ENCODE measurements around the gene DCXR. TPM values are rescaled to one million over a fixed set of nuclear protein-coding genes. Genes with fewer than 3 reads are reported as not detected.

The DCXR gene
- total and polyA plus RNA-seq, 2 donors, result 71.2 to 101 TPM

GRCh38 chr17:82036634-82037091 is 834 bp downstream of the DCXR start:
- no peak for DNase-seq (ENCODE audit: low read depth in 6 of 9, low spot score in 9 of 9)
- Histone ChIP-seq H3K27ac (ENCODE audit: low read depth in 1 of 2, low read length in 1 of 2) (peak overlapping the region in 1 of 2 donors; percentile 60), H3K4me3 (ENCODE audit: low read length in 2 of 2) (peak overlapping the region; percentile 65 to 68), H3K36me3 (ENCODE audit: control insufficient read depth in 2 of 2, insufficient read depth in 2 of 2, low read length in 1 of 2) (peaks cover 0 to 7% of the 10 kb centered on the region in 2 donors), H3K9me3 (ENCODE audit: control insufficient read depth in 2 of 2, insufficient read depth in 1 of 2, low read length in 1 of 2) (peaks cover 0 to 2% of the 10 kb centered on the region in 2 donors), H3K27me3 (ENCODE audit: control insufficient read depth in 2 of 2, insufficient read depth in 1 of 2, low read length in 1 of 2) (peaks cover 3 to 17% of the 10 kb centered on the region in 2 donors), H3K4me1 (ENCODE audit: control insufficient read depth in 2 of 2, insufficient read depth in 2 of 2, low read length in 2 of 2) (peaks cover 14 to 28% of the 10 kb centered on the region in 2 donors)
- WGBS, result 57% methylated on average over 23 of the region's 23 CpGs

GRCh38 chr17:82035956-82036633 is 1.4 kb downstream of the DCXR start:
- 97% methylated on average over 20 of the region's 20 CpGs for WGBS
- Histone ChIP-seq H3K36me3 (ENCODE audit: control insufficient read depth in 2 of 2, insufficient read depth in 2 of 2, low read length in 1 of 2) (peaks cover 0 to 7% of the 10 kb centered on the region in 2 donors), H3K4me3 (ENCODE audit: low read length in 2 of 2) (peak overlapping the region; percentile 65 to 68), H3K9me3 (ENCODE audit: control insufficient read depth in 2 of 2, insufficient read depth in 1 of 2, low read length in 1 of 2) (peaks cover 0 to 2% of the 10 kb centered on the region in 2 donors), H3K4me1 (ENCODE audit: control insufficient read depth in 2 of 2, insufficient read depth in 2 of 2, low read length in 2 of 2) (peaks cover 14 to 30% of the 10 kb centered on the region in 2 donors), H3K27me3 (ENCODE audit: control insufficient read depth in 2 of 2, insufficient read depth in 1 of 2, low read length in 1 of 2) (peaks cover 5 to 18% of the 10 kb centered on the region in 2 donors), H3K27ac (ENCODE audit: low read depth in 1 of 2, low read length in 1 of 2) (no peak overlapping the region)
- no peak for DNase-seq (ENCODE audit: low read depth in 6 of 9, low spot score in 9 of 9)

DNA sequence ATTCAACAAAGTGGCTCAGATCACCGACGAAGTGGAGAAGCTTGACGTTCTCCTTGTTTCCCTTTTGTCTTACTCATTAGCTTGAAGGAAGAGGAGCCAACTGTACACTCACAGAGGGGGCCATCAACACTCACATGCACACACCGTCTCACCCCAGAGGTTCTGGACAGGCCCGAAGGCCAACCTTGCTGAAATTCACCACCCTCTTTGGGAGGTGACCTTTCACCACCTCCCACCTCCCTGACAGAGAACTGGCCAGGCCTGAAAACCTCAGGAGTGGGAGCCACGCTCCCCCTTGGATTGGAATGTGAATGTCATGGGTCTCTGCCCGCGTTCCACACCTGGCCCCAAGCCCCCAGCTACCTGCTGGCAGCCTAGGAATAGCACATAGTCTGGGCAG is 2.0 kb downstream of the DCXR start:
- Histone ChIP-seq H3K9me3 (ENCODE audit: control insufficient read depth in 2 of 2, insufficient read depth in 1 of 2, low read length in 1 of 2) (peaks cover 0 to 2% of the 10 kb centered on the region in 2 donors), H3K27ac (ENCODE audit: low read depth in 1 of 2, low read length in 1 of 2) (no peak overlapping the region), H3K4me1 (ENCODE audit: control insufficient read depth in 2 of 2, insufficient read depth in 2 of 2, low read length in 2 of 2) (peaks cover 14 to 36% of the 10 kb centered on the region in 2 donors), H3K27me3 (ENCODE audit: control insufficient read depth in 2 of 2, insufficient read depth in 1 of 2, low read length in 1 of 2) (peaks cover 6 to 24% of the 10 kb centered on the region in 2 donors), H3K4me3 (ENCODE audit: low read length in 2 of 2) (no peak overlapping the region), H3K36me3 (ENCODE audit: control insufficient read depth in 2 of 2, insufficient read depth in 2 of 2, low read length in 1 of 2) (peaks cover 0 to 7% of the 10 kb centered on the region in 2 donors)
- no peak for DNase-seq (ENCODE audit: low read depth in 6 of 9, low spot score in 9 of 9)
- WGBS, result 97% methylated on average over 8 of the region's 8 CpGs

DNA sequence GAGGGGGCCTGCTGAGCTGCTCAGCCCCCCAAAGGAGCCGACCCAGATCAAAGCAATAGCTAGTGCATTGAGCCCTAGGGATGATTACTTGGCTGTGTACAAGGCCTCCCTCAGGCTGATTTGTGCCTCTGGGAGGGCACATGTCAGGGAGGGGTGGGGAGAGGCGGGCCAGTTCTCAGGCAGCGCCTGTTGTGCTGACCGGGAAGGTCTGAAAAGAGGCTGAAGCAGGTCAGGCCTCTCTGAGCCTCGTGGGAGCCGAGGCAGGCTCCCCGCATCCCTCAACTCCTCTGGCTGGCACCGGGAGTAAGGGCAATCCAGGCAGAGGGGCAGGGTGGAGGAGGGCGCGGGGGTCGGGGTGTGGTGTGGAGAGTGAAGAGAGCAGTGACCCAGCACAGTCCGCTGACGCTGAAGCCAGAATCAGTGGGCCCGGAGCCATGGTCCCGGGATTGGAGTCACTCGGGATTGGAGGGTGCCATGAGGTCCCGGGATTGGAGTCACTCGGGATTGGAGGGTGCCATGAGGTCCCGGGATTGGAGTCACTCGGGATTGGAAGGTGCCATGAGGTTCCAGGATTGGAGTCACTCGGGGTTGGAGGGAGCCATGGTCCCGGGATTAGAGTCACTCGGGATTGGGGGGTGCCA is 3.0 kb downstream of the DCXR start:
- peaks cover 19 to 44% of the 10 kb centered on the region in 2 donors for H3K4me1 ChIP-seq (ENCODE audit: control insufficient read depth in 2 of 2, insufficient read depth in 2 of 2, low read length in 2 of 2)
- H3K4me3 ChIP-seq (ENCODE audit: low read length in 2 of 2), result no peak overlapping the region
- DNase-seq (ENCODE audit: low read depth in 6 of 9, low spot score in 9 of 9), result no peak
- WGBS, result 96% methylated on average over 23 of the region's 23 CpGs
- H3K36me3 ChIP-seq (ENCODE audit: control insufficient read depth in 2 of 2, insufficient read depth in 2 of 2, low read length in 1 of 2), result peaks cover 0 to 7% of the 10 kb centered on the region in 2 donors
- peaks cover 6 to 31% of the 10 kb centered on the region in 2 donors for H3K27me3 ChIP-seq (ENCODE audit: control insufficient read depth in 2 of 2, insufficient read depth in 1 of 2, low read length in 1 of 2)
- H3K9me3 ChIP-seq (ENCODE audit: control insufficient read depth in 2 of 2, insufficient read depth in 1 of 2, low read length in 1 of 2), result peaks cover 0 to 2% of the 10 kb centered on the region in 2 donors
- H3K27ac ChIP-seq (ENCODE audit: low read depth in 1 of 2, low read length in 1 of 2), result no peak overlapping the region

- Histone ChIP-seq H3K27me3 (ENCODE audit: control insufficient read depth in 2 of 2, insufficient read depth in 1 of 2, low read length in 1 of 2) (peaks cover 6 to 31% of the 10 kb centered on the region in 2 donors), H3K4me1 (ENCODE audit: control insufficient read depth in 2 of 2, insufficient read depth in 2 of 2, low read length in 2 of 2) (peaks cover 19 to 41% of the 10 kb centered on the region in 2 donors), H3K27ac (ENCODE audit: low read depth in 1 of 2, low read length in 1 of 2) (no peak overlapping the region), H3K9me3 (ENCODE audit: control insufficient read depth in 2 of 2, insufficient read depth in 1 of 2, low read length in 1 of 2) (peaks cover 0 to 2% of the 10 kb centered on the region in 2 donors), H3K36me3 (ENCODE audit: control insufficient read depth in 2 of 2, insufficient read depth in 2 of 2, low read length in 1 of 2) (peaks cover 4 to 13% of the 10 kb centered on the region in 2 donors), H3K4me3 (ENCODE audit: low read length in 2 of 2) (no peak overlapping the region)
- no peak for DNase-seq (ENCODE audit: low read depth in 6 of 9, low spot score in 9 of 9)
- 97% methylated on average over 38 of the region's 38 CpGs for WGBS
These were observed 4.0 kb downstream of the DCXR start for GRCh38 chr17:82033359-82034085.

- no peak overlapping the region for H3K27ac ChIP-seq (ENCODE audit: low read depth in 1 of 2, low read length in 1 of 2)
- peaks cover 0 to 2% of the 10 kb centered on the region in 2 donors for H3K9me3 ChIP-seq (ENCODE audit: control insufficient read depth in 2 of 2, insufficient read depth in 1 of 2, low read length in 1 of 2)
- 15% methylated on average over 59 of the region's 59 CpGs for WGBS
- H3K36me3 ChIP-seq (ENCODE audit: control insufficient read depth in 2 of 2, insufficient read depth in 2 of 2, low read length in 1 of 2), result peaks cover 14 to 25% of the 10 kb centered on the region in 2 donors
- peaks cover 18 to 34% of the 10 kb centered on the region in 2 donors for H3K4me1 ChIP-seq (ENCODE audit: control insufficient read depth in 2 of 2, insufficient read depth in 2 of 2, low read length in 2 of 2)
- H3K4me3 ChIP-seq (ENCODE audit: low read length in 2 of 2), result peak overlapping the region in 1 of 2 donors; percentile 57
- H3K27me3 ChIP-seq (ENCODE audit: control insufficient read depth in 2 of 2, insufficient read depth in 1 of 2, low read length in 1 of 2), result peaks cover 6 to 31% of the 10 kb centered on the region in 2 donors
- no peak for DNase-seq (ENCODE audit: low read depth in 6 of 9, low spot score in 9 of 9)
These were observed 5.4 kb downstream of the DCXR start for GRCh38 chr17:82031885-82032627.

GRCh38 chr17:82031303-82031884 is 6.1 kb downstream of the DCXR start, which contains the start of gene RAC3:
Gene RAC3 (plus strand): TSS chr17:82031678. CDS start chr17:82031762, 84 bp downstream.
- Histone ChIP-seq H3K27ac (ENCODE audit: low read depth in 1 of 2, low read length in 1 of 2) (peak within 1 kb of the TSS in 1 of 2 donors; percentile 43), H3K4me1 (ENCODE audit: control insufficient read depth in 2 of 2, insufficient read depth in 2 of 2, low read length in 2 of 2) (peaks cover 11 to 27% of the 10 kb centered on the region in 2 donors), H3K36me3 (ENCODE audit: control insufficient read depth in 2 of 2, insufficient read depth in 2 of 2, low read length in 1 of 2) (peaks cover 18 to 25% of the 10 kb centered on the region in 2 donors), H3K9me3 (ENCODE audit: control insufficient read depth in 2 of 2, insufficient read depth in 1 of 2, low read length in 1 of 2) (no peaks in the 10 kb centered on the region), H3K4me3 (ENCODE audit: low read length in 2 of 2) (peak within 1 kb of the TSS; percentile 46 to 57), H3K27me3 (ENCODE audit: control insufficient read depth in 2 of 2, insufficient read depth in 1 of 2, low read length in 1 of 2) (peaks cover 6 to 31% of the 10 kb centered on the region in 2 donors)
- no peak for DNase-seq (ENCODE audit: low read depth in 6 of 9, low spot score in 9 of 9)
- 1% methylated on average over 95 of the region's 96 CpGs for WGBS
